ENCODE results near the gene VMP1.
A peak's percentile ranks its signal among the peaks of the same experiment; 100 is the strongest.

Gene VMP1

DNA sequence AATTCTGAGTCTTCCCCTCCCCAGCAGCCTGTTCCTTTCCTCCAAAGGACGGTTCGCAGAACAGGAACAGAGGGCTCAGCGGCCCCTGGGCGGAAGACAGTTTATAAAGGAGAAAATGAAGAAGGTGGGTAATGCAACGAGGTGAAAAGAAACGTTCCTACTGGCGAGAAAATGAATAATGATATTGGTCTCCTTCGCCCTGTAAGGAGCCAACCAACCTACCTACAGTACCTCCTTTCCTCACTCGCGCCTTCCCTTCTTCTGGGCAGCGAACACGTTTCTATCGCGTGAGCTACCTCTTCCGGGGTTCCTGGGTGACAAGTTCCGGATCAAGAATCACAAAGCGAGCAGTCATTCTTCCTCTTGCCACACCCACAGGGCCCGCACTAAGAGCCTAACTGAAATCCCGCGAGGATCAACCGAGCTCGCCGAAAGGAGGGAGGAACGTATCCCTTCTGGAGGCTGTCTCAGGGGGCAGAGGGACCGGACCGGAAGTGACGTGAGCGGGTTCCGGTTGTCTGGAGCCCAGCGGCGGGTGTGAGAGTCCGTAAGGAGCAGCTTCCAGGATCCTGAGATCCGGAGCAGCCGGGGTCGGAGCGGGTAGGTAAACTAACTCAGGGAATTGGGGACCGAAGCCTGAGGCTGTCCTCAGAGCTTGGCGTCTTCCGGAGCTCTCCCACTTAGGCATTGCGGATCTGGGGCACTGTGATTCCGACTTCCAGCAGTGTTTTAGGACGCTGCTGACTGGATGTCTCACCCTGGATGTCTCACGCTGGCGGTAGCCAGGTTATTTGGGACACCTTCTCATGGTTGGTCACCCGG lies at the start of gene VMP1, which contains the start of gene PTRH2:
VMP1 (plus strand) TSS at position 506 of the 822 bp plus-strand sequence. CDS start 23,793 bp downstream, outside the sequence.
PTRH2 (minus strand) TSS at position 282 of the 822 bp plus-strand sequence. CDS start 9,452 bp downstream, outside the sequence.
- Mint-ChIP-seq H3K4me3 (peak within 1 kb of the TSS; percentile 91), H3K4me1 (ENCODE audit: low read depth) (peaks cover 61% of the 10 kb centered on the region), H3K36me3 (ENCODE audit: low read depth) (peaks cover 58% of the 10 kb centered on the region), H3K27ac (peak within 1 kb of the TSS; percentile 93), H3K27me3 (no peaks in the 10 kb centered on the region), H3K9me3 (no peaks in the 10 kb centered on the region)
- intact Hi-C loops (cut with micrococcal nuclease): loop anchor here (1.0 to 5.0 kb wide), 3 partner anchors 35 to 185 kb away; partner anchors contain the start of genes CLTC and TUBD1

DNA sequence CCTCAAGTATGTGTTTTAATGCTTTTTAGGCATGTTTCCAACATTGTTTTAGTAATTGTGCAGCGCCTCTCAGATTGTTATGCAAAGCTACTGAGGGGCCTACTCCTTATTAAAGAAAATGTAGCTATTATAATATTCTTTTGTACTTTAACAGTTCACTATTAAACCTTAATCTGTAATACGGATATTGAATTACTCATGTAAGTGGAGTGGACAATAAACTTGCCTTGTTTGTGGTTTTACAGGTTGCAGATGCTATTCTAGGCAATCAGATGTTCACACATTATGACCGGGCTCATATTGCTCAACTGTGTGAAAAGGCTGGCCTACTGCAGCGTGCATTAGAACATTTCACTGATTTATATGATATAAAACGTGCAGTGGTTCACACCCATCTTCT lies 41.2 kb upstream of the VMP1 start:
- no peak overlapping the region for H3K27ac Mint-ChIP-seq
- intact Hi-C loops (cut with micrococcal nuclease): no loop called here
- peaks cover 9% of the 10 kb centered on the region for H3K4me1 Mint-ChIP-seq (ENCODE audit: low read depth)
- no peaks in the 10 kb centered on the region for H3K27me3 Mint-ChIP-seq
- no peaks in the 10 kb centered on the region for H3K9me3 Mint-ChIP-seq
- peaks cover 85% of the 10 kb centered on the region for H3K36me3 Mint-ChIP-seq (ENCODE audit: low read depth)
- no peak overlapping the region for H3K4me3 Mint-ChIP-seq

DNA sequence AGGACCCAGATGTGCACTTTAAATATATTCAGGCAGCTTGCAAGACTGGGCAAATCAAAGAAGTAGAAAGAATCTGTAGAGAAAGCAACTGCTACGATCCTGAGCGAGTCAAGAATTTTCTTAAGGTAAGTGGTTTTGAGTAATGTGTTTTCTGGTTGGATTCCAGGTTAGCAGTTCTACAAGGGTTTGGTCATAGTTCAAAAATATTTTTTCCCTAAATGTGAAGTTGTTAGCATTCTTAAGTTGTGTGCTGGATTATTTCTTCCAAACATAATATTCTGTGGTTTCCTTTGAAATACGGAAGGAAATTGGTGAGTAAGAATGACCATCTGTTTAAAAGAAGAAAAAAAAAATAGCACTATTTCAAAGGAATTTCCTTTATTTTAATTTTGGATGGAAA lies 38.6 kb upstream of the VMP1 start:
- Mint-ChIP-seq H3K27me3 (no peaks in the 10 kb centered on the region), H3K36me3 (ENCODE audit: low read depth) (peaks cover 82% of the 10 kb centered on the region), H3K4me1 (ENCODE audit: low read depth) (peaks cover 22% of the 10 kb centered on the region), H3K27ac (peak overlapping the region; percentile 52), H3K9me3 (no peaks in the 10 kb centered on the region), H3K4me3 (no peak overlapping the region)
- intact Hi-C loops (cut with micrococcal nuclease): no loop called here

- Mint-ChIP-seq H3K4me3 (no peak overlapping the region), H3K9me3 (no peaks in the 10 kb centered on the region), H3K27ac (no peak overlapping the region), H3K27me3 (no peaks in the 10 kb centered on the region), H3K36me3 (ENCODE audit: low read depth) (peaks cover 82% of the 10 kb centered on the region), H3K4me1 (ENCODE audit: low read depth) (peaks cover 22% of the 10 kb centered on the region)
- intact Hi-C loops (cut with micrococcal nuclease): no loop called here
These were observed 38.0 kb upstream of the VMP1 start for GRCh38 chr17:59669411-59669810.

DNA sequence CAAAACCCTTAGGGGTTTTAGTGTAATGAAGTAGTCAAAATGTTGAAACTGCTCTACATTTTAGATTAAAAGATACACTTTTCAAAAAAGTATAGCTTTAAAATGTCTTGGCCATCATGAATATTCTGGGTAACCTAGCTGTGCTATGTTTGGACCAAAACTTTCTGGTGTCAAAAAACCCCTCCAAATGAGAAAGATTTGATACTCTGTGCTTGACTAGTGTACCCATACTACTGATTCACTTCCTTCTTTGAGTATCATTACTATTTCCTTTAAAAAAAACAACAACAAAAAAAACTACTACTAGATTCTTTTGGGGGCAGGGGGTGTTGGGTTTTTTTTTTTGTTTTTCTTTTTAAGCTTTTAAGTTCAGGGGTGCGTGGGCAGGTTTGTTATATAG lies 37.5 kb upstream of the VMP1 start:
- Mint-ChIP-seq H3K4me3 (no peak overlapping the region), H3K27me3 (no peaks in the 10 kb centered on the region), H3K4me1 (ENCODE audit: low read depth) (peaks cover 28% of the 10 kb centered on the region), H3K36me3 (ENCODE audit: low read depth) (peaks cover 82% of the 10 kb centered on the region), H3K27ac (peak overlapping the region; percentile 60), H3K9me3 (no peaks in the 10 kb centered on the region)
- intact Hi-C loops (cut with micrococcal nuclease): no loop called here

GRCh38 chr17:59671386-59671785 lies 36.1 kb upstream of the VMP1 start:
- H3K9me3 Mint-ChIP-seq: no peaks in the 10 kb centered on the region
- peaks cover 83% of the 10 kb centered on the region for H3K36me3 Mint-ChIP-seq (ENCODE audit: low read depth)
- H3K4me3 Mint-ChIP-seq: no peak overlapping the region
- no peak overlapping the region for H3K27ac Mint-ChIP-seq
- peaks cover 33% of the 10 kb centered on the region for H3K4me1 Mint-ChIP-seq (ENCODE audit: low read depth)
- H3K27me3 Mint-ChIP-seq: no peaks in the 10 kb centered on the region
- intact Hi-C loops (cut with micrococcal nuclease): no loop called here

GRCh38 chr17:59675231-59675630 lies 32.2 kb upstream of the VMP1 start:
- no peaks in the 10 kb centered on the region for H3K27me3 Mint-ChIP-seq
- peaks cover 94% of the 10 kb centered on the region for H3K36me3 Mint-ChIP-seq (ENCODE audit: low read depth)
- no peak overlapping the region for H3K4me3 Mint-ChIP-seq
- no peaks in the 10 kb centered on the region for H3K9me3 Mint-ChIP-seq
- H3K27ac Mint-ChIP-seq: no peak overlapping the region
- intact Hi-C loops (cut with micrococcal nuclease): no loop called here
- peaks cover 27% of the 10 kb centered on the region for H3K4me1 Mint-ChIP-seq (ENCODE audit: low read depth)

DNA sequence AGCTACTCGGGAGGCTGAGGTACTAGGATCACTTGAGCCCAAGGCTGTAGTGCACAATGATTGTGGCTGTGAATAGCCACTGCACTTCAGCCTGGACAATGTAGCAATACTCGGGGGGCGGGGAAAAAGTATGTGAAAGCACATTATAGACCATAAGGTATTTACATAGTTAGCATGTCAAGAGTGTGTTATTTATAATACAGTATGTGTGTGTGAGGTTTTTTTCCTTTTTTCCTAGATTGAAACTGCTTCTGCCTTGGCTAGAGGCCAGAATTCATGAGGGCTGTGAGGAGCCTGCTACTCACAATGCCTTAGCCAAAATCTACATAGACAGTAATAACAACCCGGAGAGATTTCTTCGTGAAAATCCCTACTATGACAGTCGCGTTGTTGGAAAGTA lies 30.7 kb upstream of the VMP1 start:
- H3K4me1 Mint-ChIP-seq (ENCODE audit: low read depth): peaks cover 20% of the 10 kb centered on the region
- H3K4me3 Mint-ChIP-seq: no peak overlapping the region
- H3K36me3 Mint-ChIP-seq (ENCODE audit: low read depth): peaks cover 94% of the 10 kb centered on the region
- no peak overlapping the region for H3K27ac Mint-ChIP-seq
- H3K27me3 Mint-ChIP-seq: no peaks in the 10 kb centered on the region
- H3K9me3 Mint-ChIP-seq: no peaks in the 10 kb centered on the region
- intact Hi-C loops (cut with micrococcal nuclease): no loop called here

- no peak overlapping the region for H3K27ac Mint-ChIP-seq
- intact Hi-C loops (cut with micrococcal nuclease): no loop called here
- no peaks in the 10 kb centered on the region for H3K9me3 Mint-ChIP-seq
- H3K36me3 Mint-ChIP-seq (ENCODE audit: low read depth): peaks cover 99% of the 10 kb centered on the region
- H3K4me3 Mint-ChIP-seq: no peak overlapping the region
- H3K27me3 Mint-ChIP-seq: no peaks in the 10 kb centered on the region
- H3K4me1 Mint-ChIP-seq (ENCODE audit: low read depth): peaks cover 11% of the 10 kb centered on the region
These were observed 28.5 kb upstream of the VMP1 start for GRCh38 chr17:59678918-59679317.

- H3K36me3 Mint-ChIP-seq (ENCODE audit: low read depth): peaks cover 99% of the 10 kb centered on the region
- H3K4me3 Mint-ChIP-seq: no peak overlapping the region
- peaks cover 2% of the 10 kb centered on the region for H3K4me1 Mint-ChIP-seq (ENCODE audit: low read depth)
- no peak overlapping the region for H3K27ac Mint-ChIP-seq
- H3K9me3 Mint-ChIP-seq: no peaks in the 10 kb centered on the region
- intact Hi-C loops (cut with micrococcal nuclease): loop anchor here (2.0 to 10.0 kb wide), 2 partner anchors 14 to 364 kb away; no protein-coding TSS in a partner anchor
- no peaks in the 10 kb centered on the region for H3K27me3 Mint-ChIP-seq
These were observed 27.1 kb upstream of the VMP1 start for GRCh38 chr17:59680314-59680713.

- Mint-ChIP-seq H3K4me1 (ENCODE audit: low read depth) (no peaks in the 10 kb centered on the region), H3K27ac (no peak overlapping the region)
These were observed 24.2 kb upstream of the VMP1 start for GRCh38 chr17:59683283-59683682.

GRCh38 chr17:59684967-59685366 lies 22.5 kb upstream of the VMP1 start:
- no peak overlapping the region for H3K27ac Mint-ChIP-seq
- intact Hi-C loops (cut with micrococcal nuclease): loop anchor here (10.0 kb wide), 1 partner anchor 360 kb away; no protein-coding TSS in a partner anchor
- no peaks in the 10 kb centered on the region for H3K9me3 Mint-ChIP-seq
- no peak overlapping the region for H3K4me3 Mint-ChIP-seq
- no peaks in the 10 kb centered on the region for H3K27me3 Mint-ChIP-seq
- H3K4me1 Mint-ChIP-seq (ENCODE audit: low read depth): no peaks in the 10 kb centered on the region
- peaks cover 100% of the 10 kb centered on the region for H3K36me3 Mint-ChIP-seq (ENCODE audit: low read depth)

More at GRCh38 chr17:59683283-59683682, 24.2 kb upstream of the VMP1 start:
- Mint-ChIP-seq H3K27me3 (no peaks in the 10 kb centered on the region), H3K36me3 (ENCODE audit: low read depth) (peaks cover 100% of the 10 kb centered on the region), H3K4me3 (no peak overlapping the region), H3K9me3 (no peaks in the 10 kb centered on the region)
- intact Hi-C loops (cut with micrococcal nuclease): loop anchor here (10.0 kb wide), 1 partner anchor 362 kb away; no protein-coding TSS in a partner anchor

GRCh38 chr17:59688008-59688407 lies 19.4 kb upstream of the VMP1 start:
- H3K4me3 Mint-ChIP-seq: no peak overlapping the region
- H3K4me1 Mint-ChIP-seq (ENCODE audit: low read depth): no peaks in the 10 kb centered on the region

DNA sequence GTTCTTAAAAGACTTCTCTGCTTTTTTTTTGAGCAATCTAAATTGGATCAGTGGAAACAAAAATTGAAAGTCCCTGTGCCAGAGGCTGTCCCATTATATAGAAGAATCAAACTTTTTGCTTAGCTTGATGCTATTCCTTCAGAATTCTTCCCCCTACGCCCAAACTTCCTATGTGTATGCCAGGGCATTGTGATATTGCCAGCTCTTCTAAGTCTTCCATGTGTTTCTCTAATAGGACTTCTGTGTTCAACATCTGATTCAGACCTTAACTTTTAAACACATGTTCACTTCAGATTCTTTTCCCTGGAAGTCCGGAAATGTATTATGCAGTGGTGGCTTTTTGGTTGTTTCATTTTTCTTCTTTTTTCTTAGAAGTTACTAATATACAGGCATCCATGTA lies 19.0 kb upstream of the VMP1 start:
- Mint-ChIP-seq H3K4me3 (no peak overlapping the region), H3K4me1 (ENCODE audit: low read depth) (no peaks in the 10 kb centered on the region), H3K27me3 (no peaks in the 10 kb centered on the region), H3K9me3 (no peaks in the 10 kb centered on the region), H3K36me3 (ENCODE audit: low read depth) (peaks cover 100% of the 10 kb centered on the region), H3K27ac (no peak overlapping the region)
- intact Hi-C loops (cut with micrococcal nuclease): loop anchor here (10.0 kb wide), 1 partner anchor 356 kb away; no protein-coding TSS in a partner anchor

More at GRCh38 chr17:59688008-59688407, 19.4 kb upstream of the VMP1 start:
- intact Hi-C loops (cut with micrococcal nuclease): loop anchor here (10.0 kb wide), 1 partner anchor 357 kb away; no protein-coding TSS in a partner anchor
- Mint-ChIP-seq H3K27me3 (no peaks in the 10 kb centered on the region), H3K36me3 (ENCODE audit: low read depth) (peaks cover 100% of the 10 kb centered on the region), H3K9me3 (no peaks in the 10 kb centered on the region), H3K27ac (no peak overlapping the region)

Measured in dendritic cell treated with granulocyte-macrophage colony-stimulating factor and Interleukin-4, amounts not matched to agents 40 ng/mL and 50 ng/mL, for 4 days (primary cell).